GM12865 (cell line): ENCODE measurements around the gene TTYH2.

ENCODE experiments used
- DNase-seq: peaks from one replicate; pipeline ENCODE4 v3.0.0; 2010; ENCODE audit warnings: low read depth
- H3K4me3 ChIP-seq: 2 replicates; pipeline ENCODE4 v1.5.1; 2011; ENCODE audit warnings: mild to moderate bottlenecking, low read depth, low read length, control low read depth
- CTCF ChIP-seq: IDR thresholded peaks from 2 replicates; pipeline ENCODE4 v1.5.1; 2011; ENCODE audit warnings: low read length, control low read depth, low read depth, inconsistent platforms; ENCODE audit not compliant: insufficient read depth; ENCODE audit errors: missing control alignments

The TTYH2 gene

GRCh38 chr17:74270333-74270732, 57.0 kb downstream of the TTYH2 start:
- TF ChIP-seq CTCF = no peak
- no peak for DNase-seq

GRCh38 chr17:74271281-74271680, 57.9 kb downstream of the TTYH2 start:
- TF ChIP-seq CTCF = no peak
- DNase-seq = no peak
- H3K4me3 ChIP-seq = no peak overlapping the region

More at GRCh38 chr17:74270333-74270732, 57.0 kb downstream of the TTYH2 start:
- H3K4me3 ChIP-seq = no peak overlapping the region

GRCh38 chr17:74271901-74272561, 58.7 kb downstream of the TTYH2 start:
- no peak for DNase-seq
- no peak for TF ChIP-seq CTCF
- H3K4me3 ChIP-seq = no peak overlapping the region

GRCh38 chr17:74272731-74273201, 59.4 kb downstream of the TTYH2 start:
- no peak for TF ChIP-seq CTCF
- no peak overlapping the region for H3K4me3 ChIP-seq
- DNase-seq = no peak

- no peak within 1 kb of the TSS for H3K4me3 ChIP-seq
- no peak for TF ChIP-seq CTCF
- no peak for DNase-seq
Observed at GRCh38 chr17:74274060-74274708, 60.8 kb downstream of the TTYH2 start, which contains the start of gene DNAI2. DNAI2 (plus strand) TSS chr17:74274234; CDS start chr17:74281818, 7,584 bp downstream.

GRCh38 chr17:74274709-74275340, 61.5 kb downstream of the TTYH2 start:
- H3K4me3 ChIP-seq = no peak overlapping the region
- DNase-seq = peak; percentile 33
- no peak for TF ChIP-seq CTCF
